Fibroblast of lung (primary cell): ENCODE data around the gene PRPF6. TPM values are rescaled to one million over a fixed set of nuclear protein-coding genes. Genes with fewer than 3 reads are reported as not detected.

Experiments used
- DNase-seq, 2 donors: peaks; one replicate each; pipeline versions ENCODE4 v3.0.0 to v3.0.0-alpha.2; 2010; ENCODE audit warnings: low read depth in 2 of 2
- H2AFZ ChIP-seq: 2 replicates; pipeline ENCODE4 v1.5.1; 2012; ENCODE audit warnings: low read length, control low read depth, inconsistent platforms
- H3K27ac ChIP-seq: 2 replicates; pipeline ENCODE4 v1.5.1; 2011; ENCODE audit warnings: low read length, control low read depth; ENCODE audit not compliant: insufficient read depth
- H3K27me3 ChIP-seq: 2 replicates; pipeline ENCODE4 v1.5.1; 2011; ENCODE audit warnings: mild to moderate bottlenecking, low read length; ENCODE audit not compliant: control insufficient read depth, insufficient read depth
- H3K36me3 ChIP-seq: 2 replicates; pipeline ENCODE4 v1.5.1; 2011; ENCODE audit warnings: low read length; ENCODE audit not compliant: control insufficient read depth, insufficient read depth
- H3K4me1 ChIP-seq: 2 replicates; pipeline ENCODE4 v1.5.1; 2011; ENCODE audit warnings: low read length; ENCODE audit not compliant: control insufficient read depth, insufficient read depth; ENCODE audit errors: extremely low read depth
- H3K4me2 ChIP-seq: 2 replicates; pipeline ENCODE4 v1.5.1; 2011; ENCODE audit warnings: low read length, control low read depth; ENCODE audit not compliant: insufficient read depth; ENCODE audit errors: extremely low read depth
- H3K4me3 ChIP-seq, 4 experiments: fragments of 200-600 bp in 1 of 4; sonication (generic) in 1 of 4; replicated peaks in 1 of 4; 2 replicates each; pipeline ENCODE4 v1.5.1; 2011 to 2016; ENCODE audit warnings: low read length in 4 of 4, low read depth in 3 of 4, mild to moderate bottlenecking in 3 of 4, control low read depth in 2 of 4, inconsistent platforms in 1 of 4, mixed read lengths in 1 of 4; ENCODE audit not compliant: insufficient read depth in 1 of 4; ENCODE audit errors: control extremely low read depth in 1 of 4
- H3K79me2 ChIP-seq: 2 replicates; pipeline ENCODE4 v1.5.1; 2012; ENCODE audit warnings: mild to moderate bottlenecking, low read length, inconsistent platforms; ENCODE audit not compliant: control insufficient read depth, insufficient read depth
- H3K9ac ChIP-seq: 2 replicates; pipeline ENCODE4 v1.5.1; 2011; ENCODE audit warnings: mild to moderate bottlenecking, low read length, control low read depth; ENCODE audit not compliant: insufficient read depth
- H3K9me3 ChIP-seq: 2 replicates; pipeline ENCODE4 v1.5.1; 2012; ENCODE audit warnings: low read depth, low read length; ENCODE audit not compliant: control insufficient read depth, insufficient read depth
- H4K20me1 ChIP-seq: 2 replicates; pipeline ENCODE4 v1.5.1; 2011; ENCODE audit warnings: low read length; ENCODE audit not compliant: control insufficient read depth, insufficient read depth; ENCODE audit errors: extremely low read depth
- CTCF ChIP-seq, 2 donors: IDR thresholded peaks in 1 of 2; conservative IDR thresholded peaks in 1 of 2; 1 replicate in 1 of 2; 2 replicates in 1 of 2; pipeline ENCODE4 v1.5.1; 2011 to 2012; ENCODE audit warnings: low read length in 2 of 2, control low read depth in 1 of 2, inconsistent platforms in 1 of 2, low read depth in 1 of 2, mild to moderate bottlenecking in 1 of 2
- EZH2 ChIP-seq: IDR thresholded peaks from 2 replicates; pipeline ENCODE4 v1.5.1; 2012; ENCODE audit warnings: low read length, control low read depth, mild to moderate bottlenecking; ENCODE audit errors: missing control alignments
- polyA plus RNA-seq, 2 donors: library from polyadenylated mRNA; depleted of rRNA in 1 of 2; stranded (reverse) in 1 of 2; unstranded in 1 of 2; fragments of >200 nt; gene quantifications; 2 replicates each; pipeline ENCODE4 v1.2.1, GENCODE V29; 2011 to 2012; ENCODE audit warnings: missing spikeins in 1 of 2
- total RNA-seq: library from RNA; depleted of rRNA; stranded (reverse); fragments of >200 nt; gene quantifications from 2 replicates; pipeline ENCODE4 v1.2.1, GENCODE V29; 2014

PRPF6 gene
- total and polyA plus RNA-seq, 2 donors (not counting 1 experiment from before 2014, with no cell fraction given): 28.2 to 52.0 TPM

GRCh38 chr20:63940472-63941266, 40.3 kb upstream of the PRPF6 start:
- H3K79me2 ChIP-seq: peaks cover 7% of the 10 kb centered on the region
- no peaks in the 10 kb centered on the region for H3K4me1 ChIP-seq
- H2AFZ ChIP-seq: no peak overlapping the region
- H3K9ac ChIP-seq: no peak overlapping the region
- no peaks in the 10 kb centered on the region for H3K9me3 ChIP-seq
- no peaks in the 10 kb centered on the region for H3K27me3 ChIP-seq
- H3K36me3 ChIP-seq: peaks cover 40% of the 10 kb centered on the region
- no peak overlapping the region for H3K4me2 ChIP-seq
- H3K4me3 ChIP-seq: no peak overlapping the region
- H4K20me1 ChIP-seq: no peaks in the 10 kb centered on the region
- no peak for DNase-seq
- H3K27ac ChIP-seq: no peak overlapping the region
- no peak for TF ChIP-seq EZH2
- no peak for TF ChIP-seq CTCF (conservative IDR thresholded peaks at IDR 0.05 in 1 of 2, IDR thresholded peaks at IDR 0.05 in 1 of 2; ENCODE audit: low read depth in 1 of 2, low read length in 2 of 2)

- no peak overlapping the region for H3K27ac ChIP-seq
These were observed 39.5 kb upstream of the PRPF6 start for GRCh38 chr20:63941282-63942081.

More at GRCh38 chr20:63941282-63942081, 39.5 kb upstream of the PRPF6 start:
- H3K79me2 ChIP-seq: peaks cover 9% of the 10 kb centered on the region
- H2AFZ ChIP-seq: no peak overlapping the region
- TF ChIP-seq CTCF (conservative IDR thresholded peaks at IDR 0.05 in 1 of 2, IDR thresholded peaks at IDR 0.05 in 1 of 2; ENCODE audit: low read depth in 1 of 2, low read length in 2 of 2) (no peak), EZH2 (no peak)
- no peaks in the 10 kb centered on the region for H3K27me3 ChIP-seq
- H3K4me3 ChIP-seq: no peak overlapping the region
- peaks cover 40% of the 10 kb centered on the region for H3K36me3 ChIP-seq
- no peak overlapping the region for H3K4me2 ChIP-seq
- no peak overlapping the region for H3K9ac ChIP-seq
- no peaks in the 10 kb centered on the region for H3K4me1 ChIP-seq
- H3K9me3 ChIP-seq: no peaks in the 10 kb centered on the region
- no peak for DNase-seq
- no peaks in the 10 kb centered on the region for H4K20me1 ChIP-seq
